Activated B cell treated with CpG ODN at 0.5 μM for 24 hours (primary cell): ENCODE results near the gene PNP. TPM values are rescaled to one million over a fixed set of nuclear protein-coding genes. Genes with fewer than 3 reads are reported as not detected.

ENCODE experiments used
- ATAC-seq: fragments of 200-7000 bp; cut with Tn5 transposase; one replicate; pipeline ENCODE4 v1.10.0; 2021; ENCODE audit warnings: low read depth, mild to moderate bottlenecking, moderate library complexity
- CTCF ChIA-PET: fragments of 350-600 bp; sonication (Branson Sonifier 250); formaldehyde crosslinking; loops from one replicate; lab custom pipeline; 2021; ENCODE audit warnings: antibody characterized with exemption; lab: Charles Lee
- POLR2A ChIA-PET: fragments of 350-600 bp; sonication (Branson Sonifier 250); formaldehyde crosslinking; loops from one replicate; lab custom pipeline; 2021; ENCODE audit warnings: antibody characterized with exemption; lab: Charles Lee
- DNase-seq: peaks from one replicate; pipeline ENCODE4 v3.0.0; 2022
- H3K27ac Mint-ChIP-seq: one replicate; pipeline ENCODE4 v1.8.0; 2020; ENCODE audit warnings: mixed read lengths
- H3K27me3 Mint-ChIP-seq: one replicate; pipeline ENCODE4 v1.8.0; 2021; ENCODE audit warnings: mixed read lengths
- H3K36me3 Mint-ChIP-seq: one replicate; pipeline ENCODE4 v1.8.0; 2021; ENCODE audit warnings: low read depth, mixed read lengths
- H3K4me1 Mint-ChIP-seq: one replicate; pipeline ENCODE4 v1.8.0; 2021; ENCODE audit warnings: mixed read lengths
- H3K4me3 Mint-ChIP-seq: one replicate; pipeline ENCODE4 v1.8.0; 2020; ENCODE audit warnings: mild to moderate bottlenecking, mixed read lengths
- H3K9me3 Mint-ChIP-seq: one replicate; pipeline ENCODE4 v1.8.0; 2020; ENCODE audit warnings: mixed read lengths
- intact Hi-C: fragments of 100-400 bp; cut with micrococcal nuclease; formaldehyde crosslinking; loops from one replicate; pipeline ENCODE4 v1.15.1; 2024
- total RNA-seq: library from RNA; stranded (reverse); gene quantifications from 2 replicates; pipeline ENCODE4 v1.2.3, GENCODE V29; 2022
- TF ChIP-seq, protein P1 (sequence below): fragments of 200-600 bp; IDR thresholded peaks from one replicate; pipeline ENCODE4 v1.8.0; 2022; ENCODE audit warnings: antibody characterized with exemption, mild to moderate bottlenecking

PNP gene
- total RNA-seq, 1 donor from 2014 or later: 88.0 TPM

DNA sequence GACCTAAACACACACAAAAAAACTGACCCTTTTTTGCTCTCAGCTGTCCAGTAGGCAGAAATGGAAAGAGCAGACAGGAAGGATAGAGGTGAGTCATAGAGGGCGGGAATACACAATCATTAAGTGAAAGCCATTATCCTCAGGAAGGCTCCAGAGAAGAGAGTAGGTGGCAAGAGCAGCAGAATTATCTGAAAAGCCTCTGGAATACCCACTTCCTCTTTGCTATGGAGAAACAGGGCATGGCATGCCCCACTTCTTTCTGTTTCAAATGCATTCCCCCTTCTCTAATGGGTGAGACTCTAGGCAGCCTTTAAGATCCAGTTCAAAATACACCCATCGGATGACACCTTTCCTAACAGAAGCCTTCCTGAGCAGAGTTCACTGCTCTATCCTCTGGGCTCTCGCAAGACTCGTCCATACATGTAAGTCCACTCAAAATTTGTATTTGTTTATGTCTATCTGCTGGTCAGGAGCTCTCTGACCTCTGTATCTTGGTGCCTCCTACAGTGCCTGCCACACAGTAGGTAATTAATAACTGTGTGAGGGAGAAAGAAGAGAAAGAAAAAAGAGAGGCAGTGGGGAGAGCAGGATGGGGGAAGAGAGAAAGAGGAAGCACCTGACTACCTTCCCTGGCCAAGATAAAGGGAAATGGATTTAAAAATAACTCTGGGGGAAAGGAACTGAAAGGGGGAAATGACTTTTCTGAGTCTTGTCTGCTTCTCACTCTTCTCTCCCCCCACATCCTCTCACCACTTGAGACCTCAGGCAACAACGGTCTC, 41.8 kb upstream of the PNP start:
- TF ChIP-seq, protein P1, sequence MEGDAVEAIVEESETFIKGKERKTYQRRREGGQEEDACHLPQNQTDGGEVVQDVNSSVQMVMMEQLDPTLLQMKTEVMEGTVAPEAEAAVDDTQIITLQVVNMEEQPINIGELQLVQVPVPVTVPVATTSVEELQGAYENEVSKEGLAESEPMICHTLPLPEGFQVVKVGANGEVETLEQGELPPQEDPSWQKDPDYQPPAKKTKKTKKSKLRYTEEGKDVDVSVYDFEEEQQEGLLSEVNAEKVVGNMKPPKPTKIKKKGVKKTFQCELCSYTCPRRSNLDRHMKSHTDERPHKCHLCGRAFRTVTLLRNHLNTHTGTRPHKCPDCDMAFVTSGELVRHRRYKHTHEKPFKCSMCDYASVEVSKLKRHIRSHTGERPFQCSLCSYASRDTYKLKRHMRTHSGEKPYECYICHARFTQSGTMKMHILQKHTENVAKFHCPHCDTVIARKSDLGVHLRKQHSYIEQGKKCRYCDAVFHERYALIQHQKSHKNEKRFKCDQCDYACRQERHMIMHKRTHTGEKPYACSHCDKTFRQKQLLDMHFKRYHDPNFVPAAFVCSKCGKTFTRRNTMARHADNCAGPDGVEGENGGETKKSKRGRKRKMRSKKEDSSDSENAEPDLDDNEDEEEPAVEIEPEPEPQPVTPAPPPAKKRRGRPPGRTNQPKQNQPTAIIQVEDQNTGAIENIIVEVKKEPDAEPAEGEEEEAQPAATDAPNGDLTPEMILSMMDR: no peak
- no peaks in the 10 kb centered on the region for H3K27me3 Mint-ChIP-seq

DNA sequence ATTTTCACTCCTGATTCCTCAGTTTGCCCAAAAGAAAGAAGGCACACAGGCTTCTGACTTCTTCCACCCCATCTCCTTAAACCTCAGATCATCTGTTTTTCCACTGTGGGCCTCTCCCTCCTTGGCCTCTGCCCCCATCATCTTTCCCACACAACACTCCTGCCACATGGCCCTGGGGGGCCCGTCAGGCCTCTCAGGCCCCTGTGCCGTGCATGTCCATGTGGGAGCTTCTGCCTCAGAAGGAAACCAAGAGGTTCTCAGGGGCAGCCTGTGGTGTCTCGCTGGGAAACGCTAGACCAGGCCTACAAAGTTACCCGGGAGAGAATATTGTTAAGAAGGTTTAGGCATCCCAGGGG, 41.2 kb upstream of the PNP start:
- TF ChIP-seq, protein P1: no peak
- DNase-seq: no peak
- Mint-ChIP-seq H3K9me3 (no peaks in the 10 kb centered on the region), H3K36me3 (no peaks in the 10 kb centered on the region), H3K27ac (peak overlapping the region; percentile 96), H3K27me3 (no peaks in the 10 kb centered on the region), H3K4me3 (peak overlapping the region; percentile 73), H3K4me1 (peaks cover 57% of the 10 kb centered on the region)
- POLR2A ChIA-PET: interaction anchor here (0.6 to 2.6 kb wide), 6 partner anchors 13 to 85 kb away, joined by 3 to 12 read pairs (median 10); partner anchors contain the start of genes APEX1, OSGEP, PARP2 and PIP4P1
- CTCF ChIA-PET: interaction anchor here (3.6 kb wide), 1 partner anchor 12 kb away, joined by 12 read pairs; no protein-coding TSS in a partner anchor
- no peak for ATAC-seq
- intact Hi-C loops: no loop called here

More for the DNA sequence above, 41.8 kb upstream of the PNP start:
- POLR2A ChIA-PET: interaction anchor here (0.6 to 2.6 kb wide), 5 partner anchors 10 to 35 kb away, joined by 3 to 12 read pairs (median 5); partner anchors contain the start of genes APEX1, OSGEP and PIP4P1
- H3K4me1 Mint-ChIP-seq: peaks cover 57% of the 10 kb centered on the region
- no peaks in the 10 kb centered on the region for H3K36me3 Mint-ChIP-seq
- H3K27ac Mint-ChIP-seq: peak overlapping the region; percentile 96
- H3K4me3 Mint-ChIP-seq: peak overlapping the region; percentile 73
- intact Hi-C loops: loop anchor here (1.0 to 2.0 kb wide), 4 partner anchors 11 to 28 kb away; partner anchors contain the start of genes APEX1 and TEP1
- H3K9me3 Mint-ChIP-seq: no peaks in the 10 kb centered on the region
- ATAC-seq (peak; percentile 75), DNase-seq (no peak)
- CTCF ChIA-PET: interaction anchor here (3.6 kb wide), 1 partner anchor 12 kb away, joined by 12 read pairs; no protein-coding TSS in a partner anchor

DNA sequence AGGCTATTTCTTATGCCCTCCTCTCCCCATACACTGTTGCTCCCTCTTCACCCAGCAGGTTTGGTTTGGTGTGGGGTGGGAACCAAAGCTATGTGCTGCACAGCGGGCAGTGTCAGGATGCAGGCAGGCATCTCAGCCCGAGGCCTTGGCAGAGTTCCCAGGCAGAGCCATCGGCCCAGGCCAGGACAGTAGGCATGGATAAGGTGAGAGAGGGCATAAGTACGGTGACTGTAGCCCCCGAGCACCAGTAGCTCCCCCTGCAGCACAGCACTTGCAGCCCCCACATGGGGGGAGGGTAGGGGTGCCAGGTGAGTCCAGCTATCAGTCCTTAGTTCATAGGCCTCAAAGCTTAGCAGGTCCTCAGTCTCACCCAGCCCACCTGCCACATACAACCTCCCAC, 40.4 kb upstream of the PNP start:
- peak overlapping the region; percentile 73 for H3K4me3 Mint-ChIP-seq
- intact Hi-C loops: no loop called here
- no peaks in the 10 kb centered on the region for H3K36me3 Mint-ChIP-seq
- TF ChIP-seq, protein P1: no peak
- DNase-seq (no peak), ATAC-seq (no peak)
- no peaks in the 10 kb centered on the region for H3K9me3 Mint-ChIP-seq
- POLR2A ChIA-PET: interaction anchor here (1.5 to 2.6 kb wide), 7 partner anchors 9 to 86 kb away, joined by 3 to 12 read pairs (median 8); partner anchors contain the start of genes APEX1, OSGEP, PARP2 and PIP4P1
- CTCF ChIA-PET: interaction anchor here (3.6 kb wide), 1 partner anchor 13 kb away, joined by 12 read pairs; no protein-coding TSS in a partner anchor
- H3K4me1 Mint-ChIP-seq: peaks cover 58% of the 10 kb centered on the region
- no peaks in the 10 kb centered on the region for H3K27me3 Mint-ChIP-seq
- H3K27ac Mint-ChIP-seq: peak overlapping the region; percentile 96

DNA sequence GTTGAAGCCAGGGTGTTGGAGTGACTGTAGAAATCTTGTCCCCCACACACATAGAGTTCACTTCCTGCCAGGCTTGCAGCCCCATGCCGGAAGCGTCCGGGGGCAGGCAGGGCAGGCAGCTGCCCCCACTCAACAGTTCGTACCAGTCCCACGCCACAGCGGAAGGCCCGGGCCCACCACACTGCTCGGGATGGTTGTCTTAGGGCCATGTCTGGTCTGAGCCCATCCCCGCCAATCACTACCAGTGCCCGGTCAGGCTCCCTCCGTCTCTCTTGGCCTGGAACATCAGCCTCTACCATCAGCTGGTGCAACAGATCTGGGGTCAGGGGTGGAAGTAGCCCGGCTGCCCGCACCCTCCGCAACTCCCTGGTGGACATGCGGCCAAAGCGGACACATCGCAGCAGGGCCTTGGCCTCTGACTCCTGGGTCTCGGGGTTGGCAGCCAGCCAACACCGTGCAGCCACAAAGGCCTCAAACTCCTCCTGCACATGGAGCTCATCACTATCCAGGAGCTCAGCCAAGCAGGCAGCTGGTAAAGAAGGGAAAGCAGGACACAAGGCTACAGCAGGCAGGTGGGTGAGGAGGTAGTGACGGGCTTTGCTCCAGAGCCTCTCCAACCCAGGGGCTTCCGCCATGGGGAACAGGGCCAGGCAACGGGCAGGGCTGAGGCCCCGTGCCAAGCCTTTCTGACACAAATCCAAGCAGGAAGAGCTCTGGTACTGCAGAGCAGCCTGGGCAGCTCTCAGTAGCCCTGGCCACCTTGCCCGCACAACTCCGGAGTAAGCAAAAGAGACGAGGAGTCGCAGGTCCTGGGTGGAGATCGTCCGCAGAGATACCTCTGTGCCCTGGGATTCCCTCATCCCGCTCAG, 39.2 kb upstream of the PNP start:
- H3K27me3 Mint-ChIP-seq: no peaks in the 10 kb centered on the region
- no peak overlapping the region for H3K4me3 Mint-ChIP-seq
- intact Hi-C loops: no loop called here
- no peaks in the 10 kb centered on the region for H3K9me3 Mint-ChIP-seq
- ATAC-seq: no peak
- DNase-seq: no peak
- H3K4me1 Mint-ChIP-seq: peaks cover 58% of the 10 kb centered on the region
- POLR2A ChIA-PET: interaction anchor here (1.5 to 2.6 kb wide), 6 partner anchors 8 to 87 kb away, joined by 3 to 12 read pairs (median 10); partner anchors contain the start of genes APEX1, OSGEP, PARP2 and PIP4P1
- H3K27ac Mint-ChIP-seq: peak overlapping the region; percentile 96
- no peaks in the 10 kb centered on the region for H3K36me3 Mint-ChIP-seq
- CTCF ChIA-PET: interaction anchor here (0.6 to 3.6 kb wide), 2 partner anchors 12 to 14 kb away, joined by 3 to 12 read pairs; no protein-coding TSS in a partner anchor
- TF ChIP-seq, protein P1: no peak
